GM23338 (cell line): ENCODE results near the gene IQCE. TPM values are rescaled to one million over a fixed set of nuclear protein-coding genes. Genes with fewer than 3 reads are reported as not detected.

Experiments
- ATAC-seq: fragments of 200-7000 bp; cut with Tn5 transposase; 3 replicates; pipeline ENCODE4 v1.9.1; 2020
- DNase-seq: peaks from one replicate; pipeline ENCODE4 v3.0.0-alpha.2; 2015; ENCODE audit warnings: low spot score
- H2AFZ ChIP-seq: fragments of 200-600 bp; sonication (generic); 2 replicates; pipeline ENCODE4 v1.8.0; 2016; ENCODE audit warnings: antibody characterized with exemption, mild to moderate bottlenecking, moderate library complexity
- H3F3A ChIP-seq: fragments of 200-600 bp; sonication (generic); replicated peaks from 2 replicates; pipeline ENCODE4 v1.8.0; 2017; ENCODE audit warnings: antibody characterized with exemption, mixed run types, low read depth
- H3K27ac ChIP-seq: fragments of 200-600 bp; sonication (generic); 2 replicates; pipeline ENCODE4 v1.6.1; 2016; ENCODE audit warnings: low read depth
- H3K27me3 ChIP-seq: fragments of 200-600 bp; sonication (generic); 2 replicates; pipeline ENCODE4 v1.8.0; 2016; ENCODE audit warnings: mild to moderate bottlenecking, mixed run types, moderate library complexity; ENCODE audit not compliant: insufficient read depth
- H3K36me3 ChIP-seq: fragments of 200-600 bp; sonication (generic); 2 replicates; pipeline ENCODE4 v1.8.0; 2016; ENCODE audit warnings: mild to moderate bottlenecking; ENCODE audit not compliant: insufficient read depth
- H3K4me1 ChIP-seq: fragments of 200-600 bp; sonication (generic); 2 replicates; pipeline ENCODE4 v1.8.0; 2016; ENCODE audit warnings: mild to moderate bottlenecking, moderate library complexity; ENCODE audit not compliant: insufficient read depth
- H3K4me2 ChIP-seq: fragments of 200-600 bp; sonication (generic); 2 replicates; pipeline ENCODE4 v1.7.1; 2017; ENCODE audit warnings: mixed run types
- H3K4me3 ChIP-seq: fragments of 200-600 bp; sonication (generic); 2 replicates; pipeline ENCODE4 v1.6.1; 2016; ENCODE audit warnings: mixed run types
- H3K79me2 ChIP-seq: fragments of 200-600 bp; sonication (generic); replicated peaks from 2 replicates; pipeline ENCODE4 v1.8.0; 2017; ENCODE audit warnings: mild to moderate bottlenecking; ENCODE audit not compliant: insufficient read depth
- H3K9me2 ChIP-seq: fragments of 200-600 bp; sonication (generic); 2 replicates; pipeline ENCODE4 v1.8.0; 2017; ENCODE audit not compliant: insufficient read depth
- H4K20me1 ChIP-seq: fragments of 200-600 bp; sonication (generic); replicated peaks from 2 replicates; pipeline ENCODE4 v1.8.0; 2017; ENCODE audit warnings: mild to moderate bottlenecking; ENCODE audit not compliant: insufficient read depth
- H3K27ac Mint-ChIP-seq: 2 replicates; pipeline ENCODE4 v1.8.0; 2020; ENCODE audit warnings: inconsistent platforms, mild to moderate bottlenecking, moderate library complexity, mixed read lengths
- H3K27me3 Mint-ChIP-seq: 3 replicates; pipeline ENCODE4 v1.8.0; 2022; ENCODE audit warnings: low read depth, mild to moderate bottlenecking, moderate library complexity, mixed read lengths, inconsistent platforms; ENCODE audit not compliant: insufficient read depth, poor library complexity
- H3K36me3 Mint-ChIP-seq: 3 replicates; pipeline ENCODE4 v1.8.0; 2021; ENCODE audit warnings: low read depth, mild to moderate bottlenecking, inconsistent platforms, moderate library complexity, mixed read lengths
- H3K4me1 Mint-ChIP-seq: 3 replicates; pipeline ENCODE4 v1.8.0; 2020; ENCODE audit warnings: mild to moderate bottlenecking, inconsistent platforms, mixed read lengths
- H3K4me3 Mint-ChIP-seq: 3 replicates; pipeline ENCODE4 v1.8.0; 2021; ENCODE audit warnings: moderate library complexity, mild to moderate bottlenecking, inconsistent platforms, mixed read lengths
- H3K9me3 Mint-ChIP-seq: 3 replicates; pipeline ENCODE4 v1.8.0; 2020; ENCODE audit warnings: moderate library complexity, mild to moderate bottlenecking, inconsistent platforms, mixed read lengths
- CREB1 ChIP-seq: fragments of 250-450 bp; sonication (Bioruptor Pico); IDR thresholded peaks from 2 replicates; pipeline ENCODE4 v1.5.0; 2020; ENCODE audit warnings: low read depth, mild to moderate bottlenecking, moderate library complexity
- CTCF ChIP-seq, 2 experiments: fragments of 200-600 bp in 1 of 2; sonication (generic) in 1 of 2; conservative IDR thresholded peaks; 2 replicates each; pipeline versions ENCODE4 v1.5.1 to v1.6.1; 2016 to 2017; ENCODE audit warnings: antibody characterized with exemption in 2 of 2, low read depth in 2 of 2, mild to moderate bottlenecking in 2 of 2, moderate library complexity in 1 of 2
- EZH2 ChIP-seq: fragments of 200-600 bp; sonication (generic); IDR thresholded peaks from one replicate; pipeline ENCODE4 v1.8.0; 2017; ENCODE audit warnings: antibody characterized with exemption, mild to moderate bottlenecking, low read depth; ENCODE audit not compliant: unreplicated experiment
- EZH2phosphoT487 ChIP-seq: fragments of 200-600 bp; sonication (generic); IDR thresholded peaks from one replicate; pipeline ENCODE4 v1.8.1; 2018; ENCODE audit warnings: antibody characterized with exemption; ENCODE audit not compliant: unreplicated experiment
- JUNB ChIP-seq: IDR thresholded peaks from one replicate; pipeline ENCODE4 v1.6.1; 2016; ENCODE audit warnings: antibody characterized with exemption; ENCODE audit not compliant: unreplicated experiment
- NANOG ChIP-seq: IDR thresholded peaks from 2 replicates; pipeline ENCODE4 v1.6.1; 2016; ENCODE audit warnings: antibody characterized with exemption, borderline replicate concordance
- POLR2AphosphoS5 ChIP-seq: IDR thresholded peaks from 2 replicates; pipeline ENCODE4 v1.6.1; 2016; ENCODE audit warnings: antibody characterized with exemption, low read depth
- STAT1 ChIP-seq: IDR thresholded peaks from one replicate; pipeline ENCODE4 v1.6.1; 2016; ENCODE audit warnings: antibody characterized with exemption; ENCODE audit not compliant: unreplicated experiment
- ZNF114 ChIP-seq: fragments of 250-450 bp; sonication (Bioruptor Pico); IDR thresholded peaks from 2 replicates; pipeline ENCODE4 v1.5.0; 2020; ENCODE audit warnings: mild to moderate bottlenecking, moderate library complexity
- ZNF331 ChIP-seq: fragments of 250-450 bp; sonication (Bioruptor Pico); IDR thresholded peaks from 2 replicates; pipeline ENCODE4 v1.5.0; 2020; ENCODE audit warnings: low read depth, mild to moderate bottlenecking, moderate library complexity
- polyA plus RNA-seq: library from polyadenylated mRNA; unstranded; fragments of >200 nt; fragmentation: Nextera tagmentation; extraction: Ambion mirVana; gene quantifications from 2 replicates; pipeline ENCODE4 v1.2.1, GENCODE V29; 2016
- total RNA-seq: library from RNA; depleted of rRNA; stranded (reverse); fragments of >200 nt; shearing (Covaris generic); gene quantifications from 2 replicates; pipeline ENCODE4 v1.2.3, GENCODE V29; 2014
- TF ChIP-seq, protein P1 (sequence below): IDR thresholded peaks from 2 replicates; pipeline ENCODE4 v1.6.1; 2016; ENCODE audit warnings: antibody characterized with exemption
- TF ChIP-seq, protein P2 (sequence below): IDR thresholded peaks from one replicate; pipeline ENCODE4 v1.6.1; 2018; ENCODE audit warnings: antibody characterized with exemption; ENCODE audit not compliant: unreplicated experiment
- TF ChIP-seq, protein P3 (sequence below): fragments of 250-450 bp; sonication (Bioruptor Pico); IDR thresholded peaks from 2 replicates; pipeline ENCODE4 v1.5.0; 2020; ENCODE audit warnings: mild to moderate bottlenecking, moderate library complexity

Gene IQCE
- total and polyA plus RNA-seq, 2 experiments from 2014 or later, result 5.0 to 7.7 TPM

DNA sequence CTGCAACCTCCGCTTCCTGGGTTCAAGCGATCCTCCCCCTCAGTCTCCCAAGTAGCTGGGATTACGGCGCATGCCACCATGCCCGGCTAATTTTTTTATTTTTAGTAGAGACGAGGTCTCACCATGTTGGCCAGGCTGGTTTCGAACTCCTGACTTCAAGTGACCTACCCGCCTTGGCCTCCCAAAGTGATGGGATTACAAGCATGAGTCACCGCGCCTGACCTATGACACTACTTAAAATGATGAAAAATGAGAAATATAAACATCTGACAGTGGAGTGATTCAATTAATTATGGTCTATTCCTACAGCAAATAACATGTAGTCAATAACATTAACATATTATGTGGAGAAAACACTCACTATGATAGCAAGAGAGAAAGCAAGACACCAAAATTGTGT, 5.7 kb upstream of the IQCE start:
- Mint-ChIP-seq H3K27me3 (peaks cover 6% of the 10 kb centered on the region), H3K9me3 (no peaks in the 10 kb centered on the region), H3K4me1 (peaks cover 8% of the 10 kb centered on the region), H3K4me3 (peak overlapping the region; percentile 80; the same call in 1 of the 3 replicates), H3K36me3 (peaks cover 38% of the 10 kb centered on the region), H3K27ac (no peak overlapping the region)
- H3K36me3 ChIP-seq, result peaks cover 11% of the 10 kb centered on the region
- no peak overlapping the region for H3K4me2 ChIP-seq
- H3K27ac ChIP-seq, result no peak overlapping the region
- peaks cover 6% of the 10 kb centered on the region; the same call in 1 of the 2 replicates for H3K4me1 ChIP-seq
- H3K4me3 ChIP-seq, result no peak overlapping the region
- no peaks in the 10 kb centered on the region for H3K27me3 ChIP-seq
- ATAC-seq (no peak), DNase-seq (no peak)
- H4K20me1 ChIP-seq, result peaks cover 9% of the 10 kb centered on the region
- H3F3A ChIP-seq, result peaks cover 11% of the 10 kb centered on the region
- H2AFZ ChIP-seq, result no peak overlapping the region
- TF ChIP-seq STAT1 (no peak), NANOG (no peak), EZH2phosphoT487 (no peak), JUNB (no peak), EZH2 (no peak), ZNF331 (CRISPR knock-in tag) (no peak), CTCF (conservative IDR thresholded peaks at IDR 0.05; ENCODE audit: low read depth in 2 of 2) (no peak), CREB1 (no peak), POLR2AphosphoS5 (no peak), ZNF114 (CRISPR knock-in tag) (no peak)
- TF ChIP-seq, protein P1, sequence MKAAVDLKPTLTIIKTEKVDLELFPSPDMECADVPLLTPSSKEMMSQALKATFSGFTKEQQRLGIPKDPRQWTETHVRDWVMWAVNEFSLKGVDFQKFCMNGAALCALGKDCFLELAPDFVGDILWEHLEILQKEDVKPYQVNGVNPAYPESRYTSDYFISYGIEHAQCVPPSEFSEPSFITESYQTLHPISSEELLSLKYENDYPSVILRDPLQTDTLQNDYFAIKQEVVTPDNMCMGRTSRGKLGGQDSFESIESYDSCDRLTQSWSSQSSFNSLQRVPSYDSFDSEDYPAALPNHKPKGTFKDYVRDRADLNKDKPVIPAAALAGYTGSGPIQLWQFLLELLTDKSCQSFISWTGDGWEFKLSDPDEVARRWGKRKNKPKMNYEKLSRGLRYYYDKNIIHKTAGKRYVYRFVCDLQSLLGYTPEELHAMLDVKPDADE, result no peak
- TF ChIP-seq, protein P2, sequence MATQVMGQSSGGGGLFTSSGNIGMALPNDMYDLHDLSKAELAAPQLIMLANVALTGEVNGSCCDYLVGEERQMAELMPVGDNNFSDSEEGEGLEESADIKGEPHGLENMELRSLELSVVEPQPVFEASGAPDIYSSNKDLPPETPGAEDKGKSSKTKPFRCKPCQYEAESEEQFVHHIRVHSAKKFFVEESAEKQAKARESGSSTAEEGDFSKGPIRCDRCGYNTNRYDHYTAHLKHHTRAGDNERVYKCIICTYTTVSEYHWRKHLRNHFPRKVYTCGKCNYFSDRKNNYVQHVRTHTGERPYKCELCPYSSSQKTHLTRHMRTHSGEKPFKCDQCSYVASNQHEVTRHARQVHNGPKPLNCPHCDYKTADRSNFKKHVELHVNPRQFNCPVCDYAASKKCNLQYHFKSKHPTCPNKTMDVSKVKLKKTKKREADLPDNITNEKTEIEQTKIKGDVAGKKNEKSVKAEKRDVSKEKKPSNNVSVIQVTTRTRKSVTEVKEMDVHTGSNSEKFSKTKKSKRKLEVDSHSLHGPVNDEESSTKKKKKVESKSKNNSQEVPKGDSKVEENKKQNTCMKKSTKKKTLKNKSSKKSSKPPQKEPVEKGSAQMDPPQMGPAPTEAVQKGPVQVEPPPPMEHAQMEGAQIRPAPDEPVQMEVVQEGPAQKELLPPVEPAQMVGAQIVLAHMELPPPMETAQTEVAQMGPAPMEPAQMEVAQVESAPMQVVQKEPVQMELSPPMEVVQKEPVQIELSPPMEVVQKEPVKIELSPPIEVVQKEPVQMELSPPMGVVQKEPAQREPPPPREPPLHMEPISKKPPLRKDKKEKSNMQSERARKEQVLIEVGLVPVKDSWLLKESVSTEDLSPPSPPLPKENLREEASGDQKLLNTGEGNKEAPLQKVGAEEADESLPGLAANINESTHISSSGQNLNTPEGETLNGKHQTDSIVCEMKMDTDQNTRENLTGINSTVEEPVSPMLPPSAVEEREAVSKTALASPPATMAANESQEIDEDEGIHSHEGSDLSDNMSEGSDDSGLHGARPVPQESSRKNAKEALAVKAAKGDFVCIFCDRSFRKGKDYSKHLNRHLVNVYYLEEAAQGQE, result no peak
- TF ChIP-seq, protein P3, sequence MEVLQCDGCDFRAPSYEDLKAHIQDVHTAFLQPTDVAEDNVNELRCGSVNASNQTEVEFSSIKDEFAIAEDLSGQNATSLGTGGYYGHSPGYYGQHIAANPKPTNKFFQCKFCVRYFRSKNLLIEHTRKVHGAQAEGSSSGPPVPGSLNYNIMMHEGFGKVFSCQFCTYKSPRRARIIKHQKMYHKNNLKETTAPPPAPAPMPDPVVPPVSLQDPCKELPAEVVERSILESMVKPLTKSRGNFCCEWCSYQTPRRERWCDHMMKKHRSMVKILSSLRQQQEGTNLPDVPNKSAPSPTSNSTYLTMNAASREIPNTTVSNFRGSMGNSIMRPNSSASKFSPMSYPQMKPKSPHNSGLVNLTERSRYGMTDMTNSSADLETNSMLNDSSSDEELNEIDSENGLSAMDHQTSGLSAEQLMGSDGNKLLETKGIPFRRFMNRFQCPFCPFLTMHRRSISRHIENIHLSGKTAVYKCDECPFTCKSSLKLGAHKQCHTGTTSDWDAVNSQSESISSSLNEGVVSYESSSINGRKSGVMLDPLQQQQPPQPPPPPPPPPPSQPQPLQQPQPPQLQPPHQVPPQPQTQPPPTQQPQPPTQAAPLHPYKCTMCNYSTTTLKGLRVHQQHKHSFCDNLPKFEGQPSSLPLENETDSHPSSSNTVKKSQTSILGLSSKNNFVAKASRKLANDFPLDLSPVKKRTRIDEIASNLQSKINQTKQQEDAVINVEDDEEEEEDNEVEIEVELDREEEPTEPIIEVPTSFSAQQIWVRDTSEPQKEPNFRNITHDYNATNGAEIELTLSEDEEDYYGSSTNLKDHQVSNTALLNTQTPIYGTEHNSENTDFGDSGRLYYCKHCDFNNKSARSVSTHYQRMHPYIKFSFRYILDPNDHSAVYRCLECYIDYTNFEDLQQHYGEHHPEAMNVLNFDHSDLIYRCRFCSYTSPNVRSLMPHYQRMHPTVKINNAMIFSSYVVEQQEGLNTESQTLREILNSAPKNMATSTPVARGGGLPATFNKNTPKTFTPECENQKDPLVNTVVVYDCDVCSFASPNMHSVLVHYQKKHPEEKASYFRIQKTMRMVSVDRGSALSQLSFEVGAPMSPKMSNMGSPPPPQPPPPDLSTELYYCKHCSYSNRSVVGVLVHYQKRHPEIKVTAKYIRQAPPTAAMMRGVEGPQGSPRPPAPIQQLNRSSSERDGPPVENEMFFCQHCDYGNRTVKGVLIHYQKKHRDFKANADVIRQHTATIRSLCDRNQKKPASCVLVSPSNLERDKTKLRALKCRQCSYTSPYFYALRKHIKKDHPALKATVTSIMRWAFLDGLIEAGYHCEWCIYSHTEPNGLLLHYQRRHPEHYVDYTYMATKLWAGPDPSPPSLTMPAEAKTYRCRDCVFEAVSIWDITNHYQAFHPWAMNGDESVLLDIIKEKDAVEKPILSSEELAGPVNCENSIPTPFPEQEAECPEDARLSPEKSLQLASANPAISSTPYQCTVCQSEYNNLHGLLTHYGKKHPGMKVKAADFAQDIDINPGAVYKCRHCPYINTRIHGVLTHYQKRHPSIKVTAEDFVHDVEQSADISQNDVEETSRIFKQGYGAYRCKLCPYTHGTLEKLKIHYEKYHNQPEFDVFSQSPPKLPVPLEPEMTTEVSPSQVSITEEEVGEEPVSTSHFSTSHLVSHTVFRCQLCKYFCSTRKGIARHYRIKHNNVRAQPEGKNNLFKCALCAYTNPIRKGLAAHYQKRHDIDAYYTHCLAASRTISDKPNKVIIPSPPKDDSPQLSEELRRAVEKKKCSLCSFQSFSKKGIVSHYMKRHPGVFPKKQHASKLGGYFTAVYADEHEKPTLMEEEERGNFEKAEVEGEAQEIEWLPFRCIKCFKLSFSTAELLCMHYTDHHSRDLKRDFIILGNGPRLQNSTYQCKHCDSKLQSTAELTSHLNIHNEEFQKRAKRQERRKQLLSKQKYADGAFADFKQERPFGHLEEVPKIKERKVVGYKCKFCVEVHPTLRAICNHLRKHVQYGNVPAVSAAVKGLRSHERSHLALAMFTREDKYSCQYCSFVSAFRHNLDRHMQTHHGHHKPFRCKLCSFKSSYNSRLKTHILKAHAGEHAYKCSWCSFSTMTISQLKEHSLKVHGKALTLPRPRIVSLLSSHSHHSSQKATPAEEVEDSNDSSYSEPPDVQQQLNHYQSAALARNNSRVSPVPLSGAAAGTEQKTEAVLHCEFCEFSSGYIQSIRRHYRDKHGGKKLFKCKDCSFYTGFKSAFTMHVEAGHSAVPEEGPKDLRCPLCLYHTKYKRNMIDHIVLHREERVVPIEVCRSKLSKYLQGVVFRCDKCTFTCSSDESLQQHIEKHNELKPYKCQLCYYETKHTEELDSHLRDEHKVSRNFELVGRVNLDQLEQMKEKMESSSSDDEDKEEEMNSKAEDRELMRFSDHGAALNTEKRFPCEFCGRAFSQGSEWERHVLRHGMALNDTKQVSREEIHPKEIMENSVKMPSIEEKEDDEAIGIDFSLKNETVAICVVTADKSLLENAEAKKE (CRISPR knock-in tag), result no peak
- no peaks in the 10 kb centered on the region for H3K9me2 ChIP-seq
- peaks cover 26% of the 10 kb centered on the region for H3K79me2 ChIP-seq
